Measurements from ENCODE around the gene PINK1.
"Not testable (repeated sequence)": the region's sequence is repeated elsewhere in the genome, so short reads cannot be mapped to it uniquely, and the experiment has no call there.

PINK1 gene

GRCh38 chr1:20648946-20649345, 15.7 kb downstream of the PINK1 start:
- no peak for DNase-seq

- no peak for DNase-seq
Observed at GRCh38 chr1:20652300-20652699, 19.0 kb downstream of the PINK1 start.

- no peak for DNase-seq
Observed at GRCh38 chr1:20654104-20654690, 20.9 kb downstream of the PINK1 start.

- no peak for DNase-seq
Observed at GRCh38 chr1:20657024-20657423, 23.8 kb downstream of the PINK1 start.

- DNase-seq: no peak
Observed at GRCh38 chr1:20658166-20658915, 25.1 kb downstream of the PINK1 start.

- DNase-seq: no peak
Observed at GRCh38 chr1:20660363-20660762, 27.1 kb downstream of the PINK1 start.

- no peak for DNase-seq
Observed at GRCh38 chr1:20660847-20661206, 27.6 kb downstream of the PINK1 start.

GRCh38 chr1:20661207-20662109, 28.2 kb downstream of the PINK1 start, which contains the start of gene DDOST:
DDOST (minus strand) TSS chr1:20661369; CDS start chr1:20661350, 19 bp downstream.
- DNase-seq: peak; percentile 90

- DNase-seq: no peak
Observed at GRCh38 chr1:20662110-20662475, 28.8 kb downstream of the PINK1 start.

- DNase-seq: no peak
Observed at GRCh38 chr1:20663365-20663764, 30.1 kb downstream of the PINK1 start.

- DNase-seq: no peak
Observed at GRCh38 chr1:20663969-20664715, 30.9 kb downstream of the PINK1 start.

- DNase-seq: no peak
Observed at GRCh38 chr1:20665726-20666125, 32.5 kb downstream of the PINK1 start.

GRCh38 chr1:20666146-20666545, 32.9 kb downstream of the PINK1 start:
- DNase-seq: no peak

GRCh38 chr1:20666804-20667203, 33.5 kb downstream of the PINK1 start:
- no peak for DNase-seq

- no peak for DNase-seq
Observed at GRCh38 chr1:20668581-20668980, 35.3 kb downstream of the PINK1 start.

- DNase-seq: no peak
Observed at GRCh38 chr1:20670936-20671335, 37.7 kb downstream of the PINK1 start.

GRCh38 chr1:20672265-20672632, 39.0 kb downstream of the PINK1 start:
- DNase-seq: no peak

- not testable (repeated sequence) for DNase-seq
Observed at GRCh38 chr1:20673626-20674025, 40.4 kb downstream of the PINK1 start.

- no peak for DNase-seq
Observed at GRCh38 chr1:20678599-20678998, 45.3 kb downstream of the PINK1 start.

- no peak for DNase-seq
Observed at GRCh38 chr1:20680269-20680668, 47.0 kb downstream of the PINK1 start.

- no peak for DNase-seq
Observed at GRCh38 chr1:20681999-20682398, 48.7 kb downstream of the PINK1 start.

GRCh38 chr1:20682571-20683236, 49.4 kb downstream of the PINK1 start:
- DNase-seq: no peak

- DNase-seq: no peak
Observed at GRCh38 chr1:20683614-20684013, 50.4 kb downstream of the PINK1 start.

All from NCI-H748 treated with DMSO at 0.1 percent for 48 hours (cell line).